K562 (cell line): ENCODE measurements around the gene LRRC71. TPM values are rescaled to one million over a fixed set of nuclear protein-coding genes. Genes with fewer than 3 reads are reported as not detected.

Experiments
- CXXC5 ChIP-seq: fragments of 250-450 bp; sonication (Bioruptor Pico); IDR thresholded peaks from 2 replicates; pipeline ENCODE4 v1.8.0; 2022; ENCODE audit warnings: inconsistent platforms, mild to moderate bottlenecking, moderate library complexity
- EGR1 ChIP-seq: fragments of 450-650 bp; conservative IDR thresholded peaks from 2 replicates; pipeline ENCODE4 v1.6.1; 2017; ENCODE audit warnings: mild to moderate bottlenecking
- ESRRB ChIP-seq: fragments of 250-450 bp; sonication (Bioruptor Pico); IDR thresholded peaks from 2 replicates; pipeline ENCODE4 v1.5.0; 2020; ENCODE audit warnings: mild to moderate bottlenecking, moderate library complexity, borderline replicate concordance
- ETV6 ChIP-seq, 3 experiments: fragments of 150-350 bp in 1 of 3; sonication (generic) in 1 of 3; formaldehyde crosslinking in 1 of 3; IDR thresholded peaks; 2 replicates each; pipeline versions ENCODE4 v1.6.1 to v1.8.0; 2014 to 2022; ENCODE audit warnings: borderline replicate concordance in 2 of 3, low read depth in 2 of 3, antibody characterized with exemption in 1 of 3, low read length in 1 of 3, mild to moderate bottlenecking in 1 of 3, missing genetic modification reagents in 1 of 3
- JUN ChIP-seq, 2 experiments: sonication (generic) in 1 of 2; formaldehyde crosslinking in 1 of 2; IDR thresholded peaks; 2 replicates each; pipeline versions ENCODE4 v1.6.1 to v1.8.0; 2012 to 2022; ENCODE audit warnings: borderline replicate concordance in 2 of 2, mild to moderate bottlenecking in 2 of 2, improper control_type of control experiment in 1 of 2, low read depth in 1 of 2, low read length in 1 of 2, missing genetic modification reagents in 1 of 2
- PHF8 ChIP-seq: fragments of 200-600 bp; sonication (generic); IDR thresholded peaks from 2 replicates; pipeline ENCODE4 v1.6.1; 2012; ENCODE audit warnings: mixed run types, mild to moderate bottlenecking, inconsistent platforms, low read length, moderate library complexity, borderline replicate concordance
- RBFOX2 ChIP-seq: fragments of 200-400 bp; formaldehyde crosslinking; IDR thresholded peaks from 2 replicates; pipeline ENCODE4 v1.6.1; 2017; ENCODE audit warnings: low read depth, mild to moderate bottlenecking, low read length, moderate library complexity
- RFX5 ChIP-seq: IDR thresholded peaks from 2 replicates; pipeline ENCODE4 v1.6.1; 2011; ENCODE audit warnings: low read depth, mild to moderate bottlenecking, improper control_type of control experiment, low read length
- TOE1 ChIP-seq, 2 experiments: fragments of 450-650 bp in 1 of 2; sonication (generic) in 1 of 2; formaldehyde crosslinking in 1 of 2; IDR thresholded peaks; 2 replicates each; pipeline versions ENCODE4 v1.7.1 to v1.8.0; 2016 to 2022; ENCODE audit warnings: borderline replicate concordance in 2 of 2, mild to moderate bottlenecking in 2 of 2, antibody characterized with exemption in 1 of 2, inconsistent platforms in 1 of 2, low read depth in 1 of 2, missing genetic modification reagents in 1 of 2, moderate library complexity in 1 of 2
- TSHZ1 ChIP-seq: fragments of 250-450 bp; sonication (Bioruptor Pico); IDR thresholded peaks from 2 replicates; pipeline ENCODE4 v1.4.0; 2020; ENCODE audit warnings: mild to moderate bottlenecking, moderate library complexity
- ZBTB9 ChIP-seq: fragments of 450-650 bp; formaldehyde crosslinking; IDR thresholded peaks from 2 replicates; pipeline ENCODE4 v1.4.0; 2020; ENCODE audit warnings: mild to moderate bottlenecking, moderate library complexity
- ZC3H4 ChIP-seq: sonication (generic); formaldehyde crosslinking; IDR thresholded peaks from 2 replicates; pipeline ENCODE4 v1.9.0; 2021; ENCODE audit warnings: missing genetic modification reagents, borderline replicate concordance
- ZFP30 ChIP-seq: fragments of 250-450 bp; sonication (Bioruptor Pico); IDR thresholded peaks from 2 replicates; pipeline ENCODE4 v1.8.0; 2022; ENCODE audit warnings: moderate library complexity, mild to moderate bottlenecking, inconsistent platforms, borderline replicate concordance
- ZNF24 ChIP-seq: fragments of 450-650 bp; IDR thresholded peaks from 2 replicates; pipeline ENCODE4 v1.6.1; 2016
- ZNF253 ChIP-seq: fragments of 250-450 bp; sonication (Bioruptor Pico); conservative IDR thresholded peaks from 2 replicates; pipeline ENCODE4 v1.6.1; 2021; ENCODE audit warnings: mild to moderate bottlenecking
- ZNF436 ChIP-seq: fragments of 250-450, 450-650 bp; sonication (Bioruptor Pico); formaldehyde crosslinking; IDR thresholded peaks from 2 replicates; pipeline ENCODE4 v1.7.0; 2020; ENCODE audit warnings: mild to moderate bottlenecking
- polyA plus RNA-seq, 8 experiments: library from polyadenylated mRNA; depleted of rRNA in 4 of 8; stranded (reverse) in 5 of 8; unstranded in 3 of 8; fragments of >200 nt; fragmentation: Nextera tagmentation in 2 of 8; fragmentation: Illumina TruSeq in 1 of 8; extraction: Ambion mirVana in 2 of 8; extraction: Trizol in 1 of 8; gene quantifications; 2 replicates each; pipeline versions ENCODE4 v1.2.1 to v1.2.3, GENCODE V29; 2011 to 2014; ENCODE audit warnings: inconsistent platforms in 1 of 8, missing spikeins in 1 of 8
- total RNA-seq, 7 experiments: library from RNA; depleted of rRNA in 6 of 7; stranded (reverse); fragments of >200 nt in 6 of 7; fragmentation: Illumina TruSeq in 2 of 7; extraction: Trizol in 2 of 7; gene quantifications; 2 replicates each; pipeline versions ENCODE4 v1.2.1 to v1.2.3, GENCODE V29; 2011 to 2021; ENCODE audit warnings: low replicate concordance in 1 of 7
- TF ChIP-seq, protein P1 (sequence below): sonication (generic); formaldehyde crosslinking; IDR thresholded peaks from 2 replicates; pipeline ENCODE4 v1.8.0; 2023; ENCODE audit warnings: mild to moderate bottlenecking, missing genetic modification reagents
- TF ChIP-seq, protein P2 (sequence below): IDR thresholded peaks from 2 replicates; pipeline ENCODE4 v1.6.1; 2011; ENCODE audit not compliant: insufficient read length; ENCODE audit errors: extremely low read depth

Gene LRRC71
- total and polyA plus RNA-seq, 9 of the 15 experiments (the other 6 are each of a cell fraction or from before 2014, with no cell fraction given), result 0.06 to 1.2 (median 0.51) TPM; not detected in 1

DNA sequence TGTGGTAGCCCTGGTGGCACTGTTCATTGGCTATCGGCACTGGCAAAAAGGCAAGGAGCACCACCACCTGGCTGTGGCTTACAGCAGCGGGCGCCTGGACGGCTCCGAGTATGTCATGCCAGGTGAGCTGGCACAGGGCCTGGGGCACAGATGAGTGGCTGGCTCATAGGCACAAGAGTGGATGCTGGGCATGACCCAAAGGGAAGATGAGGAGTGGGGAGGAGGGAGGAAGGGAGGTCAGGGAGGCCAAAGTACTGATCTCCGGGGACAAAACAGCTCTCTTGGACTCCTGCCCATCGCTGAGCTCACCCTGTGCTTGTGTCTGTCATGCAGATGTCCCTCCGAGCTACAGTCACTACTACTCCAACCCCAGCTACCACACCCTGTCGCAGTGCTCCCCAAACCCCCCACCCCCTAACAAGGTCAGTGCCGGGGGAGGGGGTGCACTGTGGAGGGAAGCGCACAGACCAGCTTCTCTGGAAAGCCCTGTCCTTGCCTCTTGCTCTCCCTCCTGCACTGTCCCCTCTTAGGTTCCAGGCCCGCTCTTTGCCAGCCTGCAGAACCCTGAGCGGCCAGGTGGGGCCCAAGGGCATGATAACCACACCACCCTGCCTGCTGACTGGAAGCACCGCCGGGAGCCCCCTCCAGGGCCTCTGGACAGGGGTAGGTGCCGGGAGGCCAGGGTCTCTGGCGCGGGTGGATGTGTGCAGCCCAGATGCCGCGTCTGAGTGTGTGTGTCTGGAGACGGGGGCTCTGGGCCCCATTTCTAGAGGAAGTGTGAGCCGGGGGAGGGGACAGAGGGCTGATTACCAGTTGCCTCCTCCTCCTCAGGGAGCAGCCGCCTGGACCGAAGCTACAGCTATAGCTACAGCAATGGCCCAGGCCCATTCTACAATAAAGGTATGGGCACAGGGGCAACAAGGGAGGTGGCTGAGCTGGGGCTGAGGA is 7.3 kb upstream of the LRRC71 start (continued):
- TF ChIP-seq ZC3H4 (CRISPR knock-in tag), result no peak
- TF ChIP-seq TOE1 (IDR thresholded peaks at IDR 0.05; ENCODE audit: borderline replicate concordance), result no peak
- no peak for TF ChIP-seq TOE1 (CRISPR knock-in tag; IDR thresholded peaks at IDR 0.05; ENCODE audit: borderline replicate concordance, low read depth)
- TF ChIP-seq EGR1, result 0 out of 2 replicates have a peak, but pooled peaks have one; percentile 7
- no peak for TF ChIP-seq ZNF436 (CRISPR knock-in tag)
- TF ChIP-seq RBFOX2, result peak; percentile 71
- TF ChIP-seq RFX5, result no peak
- no peak for TF ChIP-seq TSHZ1 (CRISPR knock-in tag)
- no peak for TF ChIP-seq ZNF24
- no peak for TF ChIP-seq ZBTB9 (CRISPR knock-in tag)
- TF ChIP-seq ZNF253 (CRISPR knock-in tag), result no peak
- TF ChIP-seq, protein P1, sequence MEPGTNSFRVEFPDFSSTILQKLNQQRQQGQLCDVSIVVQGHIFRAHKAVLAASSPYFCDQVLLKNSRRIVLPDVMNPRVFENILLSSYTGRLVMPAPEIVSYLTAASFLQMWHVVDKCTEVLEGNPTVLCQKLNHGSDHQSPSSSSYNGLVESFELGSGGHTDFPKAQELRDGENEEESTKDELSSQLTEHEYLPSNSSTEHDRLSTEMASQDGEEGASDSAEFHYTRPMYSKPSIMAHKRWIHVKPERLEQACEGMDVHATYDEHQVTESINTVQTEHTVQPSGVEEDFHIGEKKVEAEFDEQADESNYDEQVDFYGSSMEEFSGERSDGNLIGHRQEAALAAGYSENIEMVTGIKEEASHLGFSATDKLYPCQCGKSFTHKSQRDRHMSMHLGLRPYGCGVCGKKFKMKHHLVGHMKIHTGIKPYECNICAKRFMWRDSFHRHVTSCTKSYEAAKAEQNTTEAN (CRISPR knock-in tag), result no peak
- TF ChIP-seq ZFP30 (CRISPR knock-in tag), result no peak
- peak; percentile 46; the same call in 1 of the 2 replicates for TF ChIP-seq PHF8
- TF ChIP-seq ESRRB, result no peak
- no peak for TF ChIP-seq CXXC5 (CRISPR knock-in tag)
- no peak for TF ChIP-seq ETV6 (IDR thresholded peaks at IDR 0.05; ENCODE audit: borderline replicate concordance in 1 of 2, low read depth in 2 of 2, low read length in 1 of 2)
- TF ChIP-seq ETV6 (CRISPR knock-in tag; IDR thresholded peaks at IDR 0.05; ENCODE audit: borderline replicate concordance), result no peak
- TF ChIP-seq, protein P2, sequence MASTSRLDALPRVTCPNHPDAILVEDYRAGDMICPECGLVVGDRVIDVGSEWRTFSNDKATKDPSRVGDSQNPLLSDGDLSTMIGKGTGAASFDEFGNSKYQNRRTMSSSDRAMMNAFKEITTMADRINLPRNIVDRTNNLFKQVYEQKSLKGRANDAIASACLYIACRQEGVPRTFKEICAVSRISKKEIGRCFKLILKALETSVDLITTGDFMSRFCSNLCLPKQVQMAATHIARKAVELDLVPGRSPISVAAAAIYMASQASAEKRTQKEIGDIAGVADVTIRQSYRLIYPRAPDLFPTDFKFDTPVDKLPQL, result no peak
- 0 out of 2 replicates have a peak, but pooled peaks have one; percentile 24 for TF ChIP-seq JUN (IDR thresholded peaks at IDR 0.05; ENCODE audit: borderline replicate concordance, low read depth, low read length)
- no peak for TF ChIP-seq JUN (CRISPR knock-in tag; IDR thresholded peaks at IDR 0.05; ENCODE audit: borderline replicate concordance)
